Measurements from ENCODE around the gene NR1D1. TPM values are rescaled to one million over a fixed set of nuclear protein-coding genes. Genes with fewer than 3 reads are reported as not detected.

The NR1D1 gene
- total RNA-seq, 3 donors from 2014 or later: 8.8 to 10.5 (median 9.2) TPM

DNA sequence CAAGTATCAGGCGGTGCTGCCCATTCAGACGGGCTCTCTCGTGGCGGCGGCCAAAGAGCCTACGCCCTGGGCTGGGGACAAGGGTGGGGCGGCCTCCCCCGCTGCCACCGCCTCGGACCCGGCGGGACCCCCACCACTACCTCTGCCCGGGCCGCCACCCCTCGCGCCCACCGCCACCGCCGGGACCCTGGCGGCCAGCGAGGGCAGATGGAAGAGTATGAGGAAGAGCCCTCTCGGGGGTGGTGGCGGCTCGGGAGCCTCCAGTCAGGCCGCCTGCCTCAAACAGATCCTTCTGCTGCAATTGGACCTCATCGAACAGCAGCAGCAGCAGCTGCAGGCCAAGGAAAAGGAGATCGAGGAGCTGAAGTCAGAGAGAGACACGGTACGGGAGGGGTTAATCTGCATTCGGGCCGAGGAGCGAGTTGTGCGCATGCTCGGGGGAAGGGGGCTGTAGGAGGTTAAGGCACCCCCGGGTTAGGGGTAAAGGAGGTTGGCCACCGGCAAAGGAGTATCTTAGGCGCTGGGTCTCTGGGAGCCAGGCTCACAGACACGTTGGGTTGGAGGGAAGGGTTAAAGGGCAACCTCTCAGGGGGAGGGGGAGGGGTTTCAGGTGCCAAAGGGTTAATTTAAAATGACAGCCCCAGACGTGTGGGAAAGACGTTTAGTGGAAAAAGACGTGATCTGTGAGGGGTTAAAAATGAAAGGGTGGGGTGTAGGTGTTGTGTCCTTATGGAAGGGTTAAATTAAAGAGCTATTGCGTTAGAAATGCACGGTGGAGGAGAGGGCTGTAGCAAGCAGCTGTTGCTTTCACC lies 22.8 kb upstream of the NR1D1 start:
- peak overlapping the region; percentile 95 to 100 for H3K27ac ChIP-seq
- no peaks in the 10 kb centered on the region for H3K27me3 ChIP-seq
- intact Hi-C loops (cut with DNase I; ENCODE audit: low total_unique reads): no loop called here
- peaks cover 0 to 9% of the 10 kb centered on the region in 2 donors for H3K4me1 ChIP-seq
- DNase-seq (ENCODE audit: low spot score in 2 of 2): no peak
- no peaks in the 10 kb centered on the region for H3K36me3 ChIP-seq
- H3K4me3 ChIP-seq: peak overlapping the region; percentile 81 to 100 (median 85)
- TF ChIP-seq POLR2AphosphoS5 (IDR thresholded peaks at IDR 0.05) (no peak), CTCF (IDR thresholded peaks at IDR 0.05) (peak in 1 of 3 donors; percentile 15)
- H3K9me3 ChIP-seq: no peaks in the 10 kb centered on the region

DNA sequence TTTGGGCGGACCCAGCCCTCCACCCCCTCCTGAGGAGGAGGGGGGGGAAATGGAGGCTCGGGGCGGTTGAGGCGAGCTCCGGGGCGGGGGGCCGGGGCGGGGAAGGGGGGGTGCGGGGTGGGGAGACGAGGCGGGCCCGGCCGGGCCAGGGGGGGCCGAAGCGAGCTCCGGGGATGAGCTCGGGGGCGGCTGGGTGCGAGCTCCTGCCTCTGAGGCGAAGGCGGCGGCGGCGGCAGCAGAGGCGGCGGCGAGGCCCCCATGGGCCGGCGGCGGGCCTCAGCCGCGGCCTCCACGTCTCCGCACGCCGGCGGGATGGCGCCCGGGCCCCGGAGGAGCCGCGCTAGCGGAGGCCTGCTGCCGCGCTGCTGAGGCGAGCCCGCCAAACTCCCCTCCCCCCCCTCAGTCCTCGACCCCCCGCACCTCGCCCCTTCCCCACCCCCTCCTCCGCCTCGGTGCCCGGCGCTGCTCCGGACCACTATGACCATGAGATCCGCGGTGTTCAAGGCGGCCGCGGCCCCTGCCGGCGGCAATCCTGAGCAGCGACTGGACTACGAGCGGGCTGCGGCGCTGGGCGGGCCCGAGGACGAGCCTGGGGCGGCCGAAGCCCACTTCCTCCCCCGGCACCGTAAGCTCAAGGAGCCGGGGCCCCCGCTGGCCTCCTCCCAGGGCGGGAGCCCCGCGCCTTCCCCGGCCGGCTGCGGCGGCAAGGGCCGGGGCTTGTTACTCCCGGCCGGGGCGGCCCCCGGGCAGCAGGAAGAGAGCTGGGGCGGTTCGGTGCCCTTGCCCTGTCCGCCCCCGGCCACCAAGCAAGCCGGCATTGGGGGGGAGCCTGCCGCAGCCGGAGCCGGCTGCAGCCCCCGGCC lies 22.0 kb upstream of the NR1D1 start:
- intact Hi-C loops (cut with DNase I; ENCODE audit: low total_unique reads): no loop called here
- Histone ChIP-seq H3K9me3 (no peaks in the 10 kb centered on the region), H3K36me3 (no peaks in the 10 kb centered on the region), H3K4me1 (peaks cover 0 to 9% of the 10 kb centered on the region in 2 donors), H3K27ac (peak overlapping the region; percentile 95 to 100), H3K27me3 (no peaks in the 10 kb centered on the region), H3K4me3 (peak overlapping the region; percentile 81 to 100 (median 85))
- TF ChIP-seq CTCF (IDR thresholded peaks at IDR 0.05) (no peak), POLR2AphosphoS5 (IDR thresholded peaks at IDR 0.05) (peak in 2 of 3 donors; percentile 11 to 39)
- no peak for DNase-seq (ENCODE audit: low spot score in 2 of 2)

- peak within 1 kb of the TSS; percentile 95 to 100 for H3K27ac ChIP-seq
- H3K27me3 ChIP-seq: no peaks in the 10 kb centered on the region
- H3K4me1 ChIP-seq: peaks cover 0 to 9% of the 10 kb centered on the region in 2 donors
- H3K4me3 ChIP-seq: peak within 1 kb of the TSS; percentile 81 to 100 (median 85)
- intact Hi-C loops (cut with DNase I; ENCODE audit: low total_unique reads): no loop called here
- no peaks in the 10 kb centered on the region for H3K9me3 ChIP-seq
- no peaks in the 10 kb centered on the region for H3K36me3 ChIP-seq
- peak; percentile 88 to 90 for DNase-seq (ENCODE audit: low spot score in 2 of 2)
- TF ChIP-seq POLR2AphosphoS5 (IDR thresholded peaks at IDR 0.05) (peak; percentile 69 to 89 (median 74)), POLR2A (IDR thresholded peaks at IDR 0.05) (no peak)
Observed at GRCh38 chr17:40121181-40122135, 21.1 kb upstream of the NR1D1 start, which contains the start of gene MSL1. TSS of gene MSL1 (plus strand) at chr17:40121971. CDS start at chr17:40122613, 642 bp downstream.

DNA sequence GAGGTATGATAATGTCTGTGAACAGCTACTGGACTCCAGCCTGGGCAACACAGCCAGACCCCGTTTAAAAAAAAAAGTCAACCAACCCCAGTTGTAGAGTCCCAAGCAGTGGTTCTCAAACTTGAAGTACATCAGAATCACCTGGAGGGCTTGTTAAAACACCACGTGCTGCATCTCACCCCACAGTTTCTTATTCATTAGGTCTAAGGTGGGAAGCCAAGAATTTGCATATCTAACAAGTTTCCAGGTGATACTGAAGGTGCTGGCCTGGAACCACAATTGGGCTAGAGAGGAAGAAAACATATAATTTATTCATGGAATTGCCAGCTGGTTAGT lies 14.7 kb upstream of the NR1D1 start:
- Histone ChIP-seq H3K27me3 (no peaks in the 10 kb centered on the region), H3K36me3 (no peaks in the 10 kb centered on the region), H3K4me3 (no peak overlapping the region), H3K4me1 (peaks cover 0 to 36% of the 10 kb centered on the region in 2 donors), H3K27ac (peak overlapping the region; percentile 98 to 99), H3K9me3 (no peaks in the 10 kb centered on the region)
- TF ChIP-seq POLR2A (IDR thresholded peaks at IDR 0.05) (no peak), POLR2AphosphoS5 (IDR thresholded peaks at IDR 0.05) (no peak), CTCF (IDR thresholded peaks at IDR 0.05) (no peak)
- DNase-seq (ENCODE audit: low spot score in 2 of 2): peak in 1 of 2 donors; percentile 19
- intact Hi-C loops (cut with DNase I; ENCODE audit: low total_unique reads): loop anchor here (10.0 kb wide), 1 partner anchor 50 kb away; the partner anchor contains the start of gene THRA

DNA sequence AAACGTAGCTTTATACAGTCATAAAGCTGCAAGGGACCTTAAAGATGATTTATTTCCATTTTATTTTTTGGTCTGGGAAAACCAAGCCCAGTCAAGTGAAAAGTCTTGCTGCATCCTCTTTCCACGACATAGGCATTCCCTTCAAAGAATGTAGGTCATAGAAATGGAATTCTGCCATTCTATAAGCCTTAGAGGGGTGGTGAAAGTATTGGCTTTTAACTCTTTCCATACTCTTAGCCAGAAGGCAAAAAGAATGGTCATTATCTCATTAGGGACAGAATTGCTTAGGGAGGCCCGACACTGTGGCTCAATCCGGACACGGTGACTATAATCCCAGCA lies 13.5 kb upstream of the NR1D1 start:
- intact Hi-C loops (cut with DNase I; ENCODE audit: low total_unique reads): loop anchor here (10.0 kb wide), 1 partner anchor 49 kb away; the partner anchor contains the start of gene THRA
- H3K36me3 ChIP-seq: no peaks in the 10 kb centered on the region
- H3K27ac ChIP-seq: peak overlapping the region; percentile 98 to 99
- H3K4me1 ChIP-seq: peaks cover 0 to 45% of the 10 kb centered on the region in 2 donors
- no peak for DNase-seq (ENCODE audit: low spot score in 2 of 2)
- H3K9me3 ChIP-seq: no peaks in the 10 kb centered on the region
- no peak for TF ChIP-seq POLR2AphosphoS5 (IDR thresholded peaks at IDR 0.05)
- no peak for TF ChIP-seq CTCF (IDR thresholded peaks at IDR 0.05)
- TF ChIP-seq POLR2A (IDR thresholded peaks at IDR 0.05): no peak
- peak overlapping the region; percentile 39 to 63 (median 50) for H3K4me3 ChIP-seq
- no peaks in the 10 kb centered on the region for H3K27me3 ChIP-seq
